Thyroid gland (tissue), 4 donors: ENCODE results near the gene RAPGEF3. TPM values are rescaled to one million over a fixed set of nuclear protein-coding genes. Genes with fewer than 3 reads are reported as not detected.

ENCODE experiments used
- DNase-seq, 2 donors: peaks; one replicate each; pipeline ENCODE4 v3.0.0-alpha.2; 2019
- H3K27ac ChIP-seq, 3 donors: fragments of 200-600 bp; sonication (generic); 1 replicate in 2 of 3; 2 replicates in 1 of 3; pipeline ENCODE4 v1.5.1; 2016 to 2019; ENCODE audit warnings: mild to moderate bottlenecking in 1 of 3, moderate library complexity in 1 of 3
- H3K27me3 ChIP-seq: fragments of 200-600 bp; sonication (generic); one replicate; pipeline ENCODE4 v1.5.1; 2019
- H3K36me3 ChIP-seq, 2 donors: fragments of 200-600 bp; sonication (generic); one replicate each; pipeline ENCODE4 v1.5.1; 2016 to 2019
- H3K4me1 ChIP-seq, 2 donors: fragments of 200-600 bp; sonication (generic); one replicate each; pipeline ENCODE4 v1.5.1; 2017 to 2019
- H3K4me3 ChIP-seq, 3 donors: fragments of 200-600 bp; sonication (generic); replicated peaks in 1 of 3; 1 replicate in 2 of 3; 2 replicates in 1 of 3; pipeline ENCODE4 v1.5.1; 2016; ENCODE audit warnings: mild to moderate bottlenecking in 1 of 3
- H3K9me3 ChIP-seq: fragments of 200-600 bp; sonication (generic); one replicate; pipeline ENCODE4 v1.5.1; 2017
- CTCF ChIP-seq, 6 experiments: fragments of 200-600 bp in 3 of 6; fragments of 450-650 bp in 3 of 6; sonication (generic) in 3 of 6; IDR thresholded peaks; one replicate each; pipeline ENCODE4 v1.5.1; 2016 to 2019; ENCODE audit warnings: antibody characterized with exemption in 6 of 6, mild to moderate bottlenecking in 2 of 6, inconsistent platforms in 1 of 6, moderate library complexity in 1 of 6
- POLR2A ChIP-seq, 2 donors: fragments of 450-650 bp; IDR thresholded peaks; one replicate each; pipeline ENCODE4 v1.6.1; 2017; ENCODE audit warnings: antibody characterized with exemption in 2 of 2, mild to moderate bottlenecking in 2 of 2, moderate library complexity in 1 of 2
- WGBS, 2 donors: methylation state at CpG; one replicate each; pipeline ENCODE4 v1.1.5; 2017; 5-methylcytosine and 5-hydroxymethylcytosine counted together
- intact Hi-C: fragments of 100-400 bp; cut with DNase I; formaldehyde crosslinking; loops from one replicate; pipeline ENCODE4 v1.15.1; 2023
- total RNA-seq, 4 donors: library from RNA; depleted of rRNA; stranded (reverse); fragments of >200 nt; gene quantifications; one replicate each; pipeline ENCODE4 v1.2.3, GENCODE V29; 2016

The RAPGEF3 gene
- total RNA-seq, 4 donors from 2014 or later = 87.3 to 178 (median 125) TPM

GRCh38 chr12:47744778-47745436 is 13.8 kb downstream of the RAPGEF3 start:
- WGBS, 2 donors = 62 to 66% methylated on average over 8 of the region's 8 CpGs
- DNase-seq = peak; percentile 74 to 76
- intact Hi-C loops = loop anchor here (5.0 kb wide), 1 partner anchor 32 kb away; no protein-coding TSS in a partner anchor
- H3K27ac ChIP-seq = peak overlapping the region in 2 of 3 donors; percentile 71 to 78
- no peaks in the 10 kb centered on the region for H3K27me3 ChIP-seq
- peaks cover 34 to 50% of the 10 kb centered on the region in 2 donors for H3K4me1 ChIP-seq
- peaks cover 34 to 35% of the 10 kb centered on the region in 2 donors for H3K36me3 ChIP-seq
- TF ChIP-seq POLR2A (IDR thresholded peaks at IDR 0.05) (no peak), CTCF (IDR thresholded peaks at IDR 0.05) (no peak)
- no peak overlapping the region for H3K4me3 ChIP-seq
- no peaks in the 10 kb centered on the region for H3K9me3 ChIP-seq

GRCh38 chr12:47744005-47744651 is 14.6 kb downstream of the RAPGEF3 start:
- Histone ChIP-seq H3K36me3 (peaks cover 26 to 27% of the 10 kb centered on the region in 2 donors), H3K27ac (peak overlapping the region in 2 of 3 donors; percentile 50 to 71), H3K27me3 (no peaks in the 10 kb centered on the region), H3K4me3 (no peak overlapping the region), H3K4me1 (peaks cover 35 to 57% of the 10 kb centered on the region in 2 donors), H3K9me3 (no peaks in the 10 kb centered on the region)
- TF ChIP-seq CTCF (IDR thresholded peaks at IDR 0.05) (peak in 5 of 6 experiments; percentile 31 to 90 (median 82)), POLR2A (IDR thresholded peaks at IDR 0.05) (no peak)
- WGBS, 2 donors = 40 to 46% methylated on average over 10 of the region's 10 CpGs
- intact Hi-C loops = loop anchor here (5.0 kb wide), 1 partner anchor 33 kb away; no protein-coding TSS in a partner anchor
- DNase-seq = peak; percentile 84 to 89

GRCh38 chr12:47743311-47743860 is 15.3 kb downstream of the RAPGEF3 start:
- intact Hi-C loops = loop anchor here (5.0 kb wide), 1 partner anchor 34 kb away; no protein-coding TSS in a partner anchor
- H3K9me3 ChIP-seq = no peaks in the 10 kb centered on the region
- H3K27ac ChIP-seq = peak overlapping the region in 2 of 3 donors; percentile 1 to 50
- TF ChIP-seq CTCF (IDR thresholded peaks at IDR 0.05) (no peak), POLR2A (IDR thresholded peaks at IDR 0.05) (no peak)
- peaks cover 20 to 21% of the 10 kb centered on the region in 2 donors for H3K36me3 ChIP-seq
- DNase-seq = no peak
- H3K4me1 ChIP-seq = peaks cover 35 to 63% of the 10 kb centered on the region in 2 donors
- no peaks in the 10 kb centered on the region for H3K27me3 ChIP-seq
- H3K4me3 ChIP-seq = no peak overlapping the region
- WGBS, 2 donors = 85 to 86% methylated on average over 9 of the region's 9 CpGs

- intact Hi-C loops = loop anchor here (5.0 kb wide), 1 partner anchor 35 kb away; no protein-coding TSS in a partner anchor
- peak; percentile 47 to 65 for DNase-seq
- H3K27ac ChIP-seq = peak overlapping the region in 1 of 3 donors; percentile 43
These were observed 16.3 kb downstream of the RAPGEF3 start for GRCh38 chr12:47742253-47742825.

More at GRCh38 chr12:47742253-47742825, 16.3 kb downstream of the RAPGEF3 start:
- Histone ChIP-seq H3K4me1 (peaks cover 41 to 72% of the 10 kb centered on the region in 2 donors), H3K27me3 (no peaks in the 10 kb centered on the region), H3K4me3 (no peak overlapping the region), H3K9me3 (no peaks in the 10 kb centered on the region), H3K36me3 (peaks cover 10 to 11% of the 10 kb centered on the region in 2 donors)
- 80 to 81% methylated on average over 7 of the region's 7 CpGs for WGBS, 2 donors
- TF ChIP-seq CTCF (IDR thresholded peaks at IDR 0.05) = peak; percentile 90 to 98 (median 94)
- TF ChIP-seq POLR2A (IDR thresholded peaks at IDR 0.05) = no peak
